ENCODE data around the gene RPA1. TPM values are rescaled to one million over a fixed set of nuclear protein-coding genes. Genes with fewer than 3 reads are reported as not detected.

Gene RPA1
- total and polyA plus RNA-seq, 2 of the 4 experiments (the other 2 are of a cell fraction) = 38.4 to 48.2 TPM

- no peak for TF ChIP-seq RCOR1 (IDR thresholded peaks at IDR 0.05; ENCODE audit: insufficient replicate concordance, low read length)
- TF ChIP-seq POLR2A (IDR thresholded peaks at IDR 0.05; ENCODE audit: low read depth, low read length) = no peak
Measured at GRCh38 chr17:1946021-1946932, 116.5 kb downstream of the RPA1 start (continued).

- Histone ChIP-seq H2BK5ac (ENCODE audit: low read depth, low read length, poor library complexity, severe bottlenecking) (no peak overlapping the region), H2BK20ac (ENCODE audit: low read depth, low read length) (no peak overlapping the region), H3K9ac (ENCODE audit: low read depth, low read length) (no peak overlapping the region), H3K27ac (ENCODE audit: insufficient read depth, low read length) (no peak overlapping the region), H3K4me3 (ENCODE audit: insufficient read depth, low read depth, low read length) (no peak overlapping the region), H4K20me1 (ENCODE audit: insufficient read depth, low read length) (no peaks in the 10 kb centered on the region), H3K56ac (ENCODE audit: extremely low read depth, insufficient read depth, low read length) (no peak overlapping the region), H4K91ac (ENCODE audit: insufficient read depth, low read depth, low read length) (no peak overlapping the region), H3K18ac (ENCODE audit: low read depth, low read length) (no peak overlapping the region), H4K5ac (ENCODE audit: low read depth, low read length) (no peak overlapping the region), H2AK5ac (ENCODE audit: low read depth, low read length) (no peak overlapping the region), H3K4me1 (ENCODE audit: control insufficient read depth, insufficient read depth, low read length) (no peaks in the 10 kb centered on the region), H3K79me1 (ENCODE audit: low read depth in 1 of 2, low read length in 2 of 2) (no peaks in the 10 kb centered on the region), H3K9me3 (ENCODE audit: control insufficient read depth, insufficient read depth, low read length) (no peaks in the 10 kb centered on the region), H3K14ac (replicated peaks; ENCODE audit: low read depth, low read length) (no peak overlapping the region), H2AFZ (replicated peaks; ENCODE audit: low read length, poor library complexity) (no peak overlapping the region), H3K9me1 (ENCODE audit: insufficient read depth, low read length) (0 out of 2 replicates have a peak, but pooled peaks cover 4% of the 10 kb centered on the region), H3K4me2 (ENCODE audit: low read depth, low read length) (no peak overlapping the region), H2BK15ac (ENCODE audit: low read depth, low read length) (no peak overlapping the region), H2AK9ac (replicated peaks; ENCODE audit: low read depth, low read length, poor library complexity) (no peak overlapping the region), H3K27me3 (ENCODE audit: control insufficient read depth, insufficient read depth, low read length) (peaks cover 26% of the 10 kb centered on the region), H2BK120ac (ENCODE audit: low read depth, low read length) (no peak overlapping the region), H3K36me3 (ENCODE audit: control insufficient read depth, insufficient read depth, low read length) (no peaks in the 10 kb centered on the region), H3K4ac (ENCODE audit: low read depth, low read length) (no peak overlapping the region), H3K23ac (ENCODE audit: low read depth, low read length) (no peak overlapping the region), H4K8ac (ENCODE audit: low read depth in 2 of 2, low read length in 2 of 2) (no peak overlapping the region)
- no peak for ATAC-seq (ENCODE audit: low read depth)
- DNase-seq = no peak
- dilution Hi-C loops (cut with HindIII; ENCODE audit: low sequenced_read_pairs, unreplicated experiment) = no loop called here
- 48% methylated on average over 8 of the region's 22 CpGs; no CpG with 5 or more reads in 1 of the 2 experiments for WGBS, 2 experiments (ENCODE audit: extremely low coverage in 2 of 2, insufficient read length in 1 of 2)
- BruUV-seq (replicated peaks) = no TSS peak
- intact Hi-C loops (cut with micrococcal nuclease) = no loop called here
- in situ Hi-C loops (cut with MboI; ENCODE audit: low sequenced_read_pairs) = no loop called here
- ChIA-PET CTCF (no interaction called here), POLR2A (ENCODE audit: unreplicated experiment) (no interaction called here)
- TF ChIP-seq CEBPB (IDR thresholded peaks at IDR 0.05; ENCODE audit: low read depth, low read length) (no peak), ELK1 (IDR thresholded peaks at IDR 0.05; ENCODE audit: borderline replicate concordance, low read depth, low read length) (no peak), MXI1 (IDR thresholded peaks at IDR 0.05; ENCODE audit: borderline replicate concordance, low read depth, low read length) (no peak), MAFK (IDR thresholded peaks at IDR 0.05; ENCODE audit: low read depth, low read length) (no peak), NFE2L2 (IDR thresholded peaks at IDR 0.05; ENCODE audit: low read depth, low read length) (no peak), SMC3 (IDR thresholded peaks at IDR 0.05; ENCODE audit: low read depth, low read length) (no peak), CTCF (conservative IDR thresholded peaks at IDR 0.05; ENCODE audit: low read depth, low read length) (no peak), RAD21 (IDR thresholded peaks at IDR 0.05; ENCODE audit: low read length) (no peak), BHLHE40 (IDR thresholded peaks at IDR 0.05; ENCODE audit: low read depth, low read length) (no peak), RCOR1 (IDR thresholded peaks at IDR 0.05; ENCODE audit: insufficient replicate concordance, low read length) (no peak), CHD1 (IDR thresholded peaks at IDR 0.05; ENCODE audit: low read depth, low read length) (no peak)
Measured at GRCh38 chr17:1947229-1947742, 117.5 kb downstream of the RPA1 start.

Measured in IMR-90 (cell line).